SKM-1 (cell line): Measurements from ENCODE around the gene CD14.
A peak's percentile ranks its signal among the peaks of the same experiment; 100 is the strongest.
"Not testable (repeated sequence)": the region's sequence is repeated elsewhere in the genome, so short reads cannot be mapped to it uniquely, and the experiment has no call there.

Experiments used
- DNase-seq: peaks from one replicate; lab custom pipeline; 2025; ENCODE audit not compliant: unreplicated experiment; lab: John Stamatoyannopoulos, UW

The CD14 gene

DNA sequence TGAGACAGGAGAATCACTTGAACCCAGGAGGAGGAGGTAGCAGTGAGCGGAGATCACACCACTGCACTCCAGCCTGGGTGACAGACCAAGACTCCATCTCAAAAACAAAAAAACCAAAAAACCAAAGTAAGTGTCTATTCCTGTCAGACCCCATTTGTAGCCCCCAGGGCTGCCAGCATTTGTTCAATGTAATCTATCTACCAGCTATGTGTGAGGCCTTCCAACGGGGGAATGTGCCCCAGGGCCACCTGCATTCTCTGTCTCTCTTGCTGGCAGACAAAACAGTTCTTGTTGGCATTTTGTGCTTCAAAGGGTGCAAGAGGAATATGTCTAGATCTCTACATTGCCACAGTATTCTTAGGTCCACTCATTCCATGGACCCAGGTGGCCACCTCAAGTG lies 34.1 kb downstream of the CD14 start:
- DNase-seq, result no peak

DNA sequence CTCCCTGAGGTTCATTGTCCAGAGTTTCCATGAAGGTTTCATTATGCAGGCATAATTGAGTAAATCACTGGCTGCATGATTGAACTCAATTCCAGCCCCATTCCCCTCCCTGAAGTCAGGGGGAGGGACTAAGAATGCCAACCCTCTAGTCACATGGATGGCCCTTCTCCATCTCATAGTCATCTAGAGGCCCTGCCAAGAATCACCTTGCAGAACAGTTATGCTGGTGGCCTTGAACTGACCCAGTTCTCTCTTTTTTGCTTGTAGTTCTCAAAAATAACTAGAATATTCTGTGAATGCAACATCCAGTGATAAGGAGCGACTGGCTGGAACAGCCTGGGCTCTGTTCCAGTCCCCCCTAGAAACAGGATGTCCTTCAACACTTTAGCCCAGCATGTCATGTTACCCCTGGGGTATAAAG lies 36.6 kb downstream of the CD14 start:
- DNase-seq, result no peak

DNA sequence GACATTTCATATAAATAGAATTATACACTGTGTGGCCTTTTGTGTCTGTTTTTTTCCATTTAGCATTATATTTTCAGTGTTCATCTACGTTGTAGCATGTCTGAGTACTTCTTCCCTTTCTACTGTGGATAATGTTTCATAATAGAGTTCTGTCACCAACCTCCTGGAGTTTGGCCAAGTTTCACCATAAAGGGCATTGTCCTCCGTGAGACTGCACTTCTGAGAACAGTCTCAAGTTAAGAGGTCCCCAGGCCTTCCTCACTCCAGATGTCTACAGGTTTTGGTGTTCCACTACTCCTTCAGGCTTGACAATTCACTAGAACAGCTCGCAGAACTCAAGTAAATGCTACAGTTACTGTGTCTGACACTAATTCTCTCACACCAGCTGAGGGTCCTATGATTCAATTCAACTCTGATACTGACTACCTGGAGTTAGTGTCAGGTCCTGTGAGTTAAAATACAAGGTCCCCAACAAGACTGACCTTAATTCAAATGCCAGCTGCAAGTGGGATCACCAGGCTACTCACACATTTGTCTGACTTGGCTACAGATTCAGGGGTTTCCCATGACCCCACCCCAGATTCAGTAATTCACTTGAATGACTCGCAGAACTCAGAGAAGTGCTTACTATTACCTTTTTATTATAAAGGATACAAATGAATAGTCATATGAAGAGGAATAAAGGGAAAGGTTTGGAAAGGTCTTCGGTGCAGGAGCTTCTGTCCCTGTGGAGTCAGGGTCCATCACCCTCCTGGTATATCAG lies 37.3 kb downstream of the CD14 start:
- peak; percentile 74 for DNase-seq

DNA sequence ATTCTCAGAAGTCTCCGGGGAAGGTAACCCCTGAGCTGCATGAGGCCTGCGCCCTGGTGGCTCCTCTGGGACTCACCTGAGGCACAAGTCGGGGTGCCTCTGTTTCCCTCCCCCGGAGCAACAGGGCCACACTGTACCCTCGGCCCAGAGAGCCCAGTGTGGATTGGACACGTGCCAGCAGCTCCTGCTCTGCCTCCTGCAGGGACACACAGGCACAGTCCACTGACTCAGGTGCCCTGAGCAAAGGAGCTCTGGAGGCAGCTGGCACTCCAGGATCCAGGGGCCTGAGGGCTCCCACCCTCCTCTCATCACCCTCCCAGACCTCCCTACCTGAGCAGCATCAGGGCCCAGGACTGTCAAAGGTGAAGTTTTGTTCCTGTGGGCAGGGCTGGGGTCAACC lies 38.8 kb downstream of the CD14 start:
- no peak for DNase-seq

DNA sequence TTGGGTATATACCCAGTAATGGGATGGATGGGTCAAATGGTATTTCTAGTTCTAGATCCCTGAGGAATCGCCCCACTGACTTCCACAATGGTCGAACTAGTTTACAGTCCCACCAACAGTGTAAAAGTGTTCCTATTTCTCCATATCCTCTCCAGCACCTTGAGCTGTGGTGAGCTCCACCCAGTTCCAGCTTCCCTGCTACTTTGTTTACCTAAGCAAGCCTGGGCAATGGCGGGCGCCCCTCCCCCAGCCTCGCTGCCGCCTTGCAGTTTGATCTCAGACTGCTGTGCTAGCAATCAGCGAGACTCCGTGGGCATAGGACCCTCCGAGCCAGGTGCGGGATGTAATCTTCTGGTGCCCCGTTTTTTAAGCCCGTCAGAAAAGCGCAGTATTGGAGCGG lies 39.9 kb downstream of the CD14 start:
- DNase-seq, result not testable (repeated sequence)

DNA sequence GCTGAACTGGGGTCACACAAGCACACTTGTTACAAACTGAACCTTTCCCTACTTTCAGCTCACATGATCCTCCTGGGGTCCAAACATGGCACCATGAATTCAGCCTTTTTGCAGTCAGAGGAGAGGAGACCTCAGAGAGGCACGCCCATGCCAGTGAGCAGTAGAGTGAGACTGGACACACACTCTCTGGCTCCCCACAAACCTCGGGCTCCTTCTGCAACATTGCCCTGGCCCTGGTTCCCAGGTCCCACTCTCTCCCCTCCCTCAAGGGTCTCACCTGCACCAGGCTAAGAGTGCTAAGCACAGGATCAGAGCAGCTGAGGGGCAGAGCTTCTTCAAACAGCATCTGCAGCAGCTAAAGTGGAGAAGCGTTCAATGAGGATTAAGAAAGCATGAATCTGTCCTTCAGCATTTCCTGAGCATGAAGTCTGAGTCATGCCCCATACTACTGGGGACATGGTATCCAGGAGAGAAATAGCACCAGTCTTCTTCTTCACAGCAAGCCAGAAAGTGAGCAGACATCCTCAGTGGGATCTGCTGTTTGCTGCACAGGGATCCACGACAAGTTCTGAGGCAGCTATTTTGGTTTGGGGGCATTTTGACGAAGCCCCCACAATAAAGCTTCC lies 41.1 kb downstream of the CD14 start:
- DNase-seq, result no peak

DNA sequence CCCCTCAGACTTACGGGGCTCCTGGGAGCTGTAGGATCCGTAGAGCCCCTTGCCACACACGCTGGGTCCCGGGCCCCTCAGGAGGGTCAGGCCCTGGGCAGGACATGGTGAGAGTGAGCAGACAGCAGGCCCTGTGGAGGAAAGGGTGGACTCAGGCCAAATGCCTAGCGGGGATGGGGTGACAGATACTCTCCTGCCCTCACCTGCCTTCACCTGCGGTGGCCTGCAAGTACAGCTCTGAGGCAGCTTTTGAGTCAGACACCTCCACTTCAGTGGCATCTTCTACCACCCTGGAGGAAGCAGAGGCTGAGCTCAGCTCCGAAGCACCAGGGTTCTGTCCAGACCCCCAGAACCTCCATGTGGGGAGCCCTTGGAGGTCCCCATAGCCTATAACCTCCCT lies 42.1 kb downstream of the CD14 start:
- no peak for DNase-seq

DNA sequence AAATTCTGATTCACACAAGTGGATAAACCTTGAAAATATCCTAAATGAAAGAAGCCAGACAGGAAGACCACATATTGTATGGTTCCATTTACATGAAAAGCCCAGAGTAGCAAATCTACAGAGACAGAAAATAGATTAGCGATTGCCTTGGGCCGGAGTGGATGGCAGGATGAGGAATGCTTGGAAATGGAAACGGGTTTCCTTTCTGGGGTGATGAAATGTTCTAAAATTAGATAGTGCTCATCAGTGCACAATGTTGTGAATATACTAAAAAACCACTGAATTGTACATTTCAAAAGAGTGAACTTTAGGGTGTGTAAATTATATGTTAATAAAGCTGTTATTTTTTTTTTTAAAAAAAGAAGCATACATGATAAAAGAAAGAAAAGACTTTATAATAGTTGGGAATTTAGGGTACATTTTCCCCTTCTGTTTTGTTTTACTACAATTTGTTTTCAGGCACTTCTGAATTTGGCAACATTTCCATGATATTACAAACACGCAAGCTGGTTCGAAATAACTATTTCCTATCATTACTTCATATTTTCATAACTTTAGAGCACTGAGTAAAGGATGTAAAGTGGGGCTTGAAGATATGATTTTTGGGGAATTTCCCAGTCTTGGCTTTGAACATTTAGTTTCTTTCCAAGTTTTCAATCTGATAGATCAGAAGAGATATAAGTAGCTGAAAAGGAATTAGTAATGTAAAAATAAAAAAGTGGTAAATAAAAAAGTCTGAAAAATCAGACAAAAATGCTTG lies 44.5 kb downstream of the CD14 start:
- DNase-seq, result no peak

DNA sequence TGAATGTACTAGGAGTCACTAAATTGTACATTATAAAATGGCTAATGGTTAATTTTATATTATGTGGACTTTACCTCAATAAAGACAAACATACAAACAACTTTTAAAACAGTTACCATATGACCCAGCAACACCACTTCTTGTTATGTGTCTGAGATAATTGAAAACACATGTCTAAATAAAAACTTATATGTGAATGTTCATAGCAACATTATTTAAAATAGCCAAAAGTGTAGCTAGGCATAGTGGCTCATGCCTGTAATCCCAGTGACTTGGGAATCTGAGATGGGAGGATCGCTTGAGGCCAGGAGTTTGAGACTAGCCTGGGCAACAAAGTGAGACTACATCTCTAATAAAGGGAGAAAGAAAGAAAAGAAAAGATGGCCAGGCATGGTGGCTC lies 45.5 kb downstream of the CD14 start:
- no peak for DNase-seq
